SK-N-SH (cell line): ENCODE results near the gene ARL5C. TPM values are rescaled to one million over a fixed set of nuclear protein-coding genes. Genes with fewer than 3 reads are reported as not detected.

Experiments used
- CTCF ChIA-PET: fragments of 300-600, 350-600 bp; formaldehyde crosslinking; extraction: SDS; loops from one replicate; lab custom pipeline; 2021; lab: Yijun Ruan, JAX
- POLR2A ChIA-PET: fragments of 350-600 bp; sonication (Branson Sonifier 250); formaldehyde crosslinking; extraction: SDS; loops from one replicate; lab custom pipeline; 2020; ENCODE audit warnings: antibody characterized with exemption, inconsistent platforms; lab: Yijun Ruan, JAX
- DNase-seq: peaks from one replicate; pipeline ENCODE4 v3.0.0; 2012
- H2AFZ ChIP-seq: fragments of 200-600 bp; sonication (generic); 2 replicates; pipeline ENCODE4 v1.8.1; 2016; ENCODE audit warnings: antibody characterized with exemption, mild to moderate bottlenecking, low read depth
- H3F3A ChIP-seq: fragments of 200-600 bp; sonication (generic); replicated peaks from 2 replicates; pipeline ENCODE3; 2016; ENCODE audit warnings: antibody characterized with exemption, mild to moderate bottlenecking; ENCODE audit not compliant: insufficient read depth
- H3K27ac ChIP-seq, 2 experiments: fragments of 200-500 bp in 1 of 2; fragments of 200-600 bp in 1 of 2; sonication (Bioruptor generic) in 1 of 2; sonication (generic), shearing (Covaris generic) in 1 of 2; 2 replicates each; pipeline versions ENCODE4 v1.5.1 to v1.6.1; 2014 to 2016; ENCODE audit warnings: low read depth in 2 of 2, inconsistent platforms in 1 of 2, low read length in 1 of 2, mild to moderate bottlenecking in 1 of 2, mixed read lengths in 1 of 2
- H3K27me3 ChIP-seq: fragments of 200-600 bp; sonication (generic), shearing (Covaris generic); 2 replicates; pipeline ENCODE4 v1.6.1; 2016; ENCODE audit warnings: mixed run types; ENCODE audit not compliant: insufficient read depth
- H3K36me3 ChIP-seq, 2 experiments: fragments of 200-500 bp in 1 of 2; fragments of 200-600 bp in 1 of 2; sonication (Bioruptor generic) in 1 of 2; sonication (generic) in 1 of 2; replicated peaks in 1 of 2; 2 replicates each; pipeline versions ENCODE3 to v1.5.1; 2014 to 2016; ENCODE audit warnings: low read length in 1 of 2, mild to moderate bottlenecking in 1 of 2; ENCODE audit not compliant: insufficient read depth in 2 of 2, control insufficient read depth in 1 of 2
- H3K4me1 ChIP-seq, 2 experiments: fragments of 200-500 bp in 1 of 2; fragments of 200-600 bp in 1 of 2; sonication (Bioruptor generic) in 1 of 2; sonication (generic), shearing (Covaris generic) in 1 of 2; 2 replicates each; pipeline versions ENCODE4 v1.5.1 to v1.6.1; 2014 to 2016; ENCODE audit warnings: low read depth in 1 of 2, low read length in 1 of 2, mixed run types in 1 of 2; ENCODE audit not compliant: insufficient read depth in 2 of 2, control insufficient read depth in 1 of 2
- H3K4me2 ChIP-seq: fragments of 200-600 bp; sonication (generic), shearing (Covaris generic); 2 replicates; pipeline ENCODE4 v1.6.1; 2017; ENCODE audit warnings: mixed run types
- H3K4me3 ChIP-seq, 2 experiments: fragments of 200-500 bp in 1 of 2; fragments of 200-600 bp in 1 of 2; sonication (Bioruptor generic) in 1 of 2; sonication (generic), shearing (Covaris generic) in 1 of 2; 2 replicates each; pipeline versions ENCODE4 v1.5.1 to v1.8.1; 2014 to 2016; ENCODE audit warnings: low read depth in 2 of 2, inconsistent platforms in 1 of 2, low read length in 1 of 2, mild to moderate bottlenecking in 1 of 2, mixed read lengths in 1 of 2, moderate library complexity in 1 of 2
- H3K79me2 ChIP-seq: fragments of 200-600 bp; sonication (generic); 2 replicates; pipeline ENCODE4 v1.8.1; 2017; ENCODE audit warnings: mild to moderate bottlenecking; ENCODE audit not compliant: insufficient read depth
- H3K9ac ChIP-seq: fragments of 200-600 bp; sonication (generic); 2 replicates; pipeline ENCODE4 v1.6.1; 2017; ENCODE audit warnings: mixed run types
- H3K9me2 ChIP-seq: fragments of 200-600 bp; sonication (generic); 2 replicates; pipeline ENCODE4 v1.6.1; 2017; ENCODE audit warnings: mixed run types
- H3K9me3 ChIP-seq: fragments of 200-600 bp; sonication (generic); 2 replicates; pipeline ENCODE4 v1.6.1; 2017; ENCODE audit warnings: mixed run types, mild to moderate bottlenecking, moderate library complexity
- H4K20me1 ChIP-seq: fragments of 200-600 bp; sonication (generic); 2 replicates; pipeline ENCODE4 v1.6.1; 2017; ENCODE audit warnings: mild to moderate bottlenecking, mixed run types; ENCODE audit not compliant: insufficient read depth
- FOSL2 ChIP-seq: IDR thresholded peaks from 2 replicates; pipeline ENCODE4 v1.4.0; 2012; ENCODE audit warnings: low read depth, mild to moderate bottlenecking, moderate library complexity, borderline replicate concordance
- FOXJ3 ChIP-seq: sonication (generic); formaldehyde crosslinking; IDR thresholded peaks from 2 replicates; pipeline ENCODE4 v1.5.1; 2020; ENCODE audit warnings: mild to moderate bottlenecking, missing genetic modification reagents
- FOXM1 ChIP-seq: IDR thresholded peaks from 2 replicates; pipeline ENCODE4 v1.4.0; 2012; ENCODE audit warnings: low read depth, mild to moderate bottlenecking
- GABPA ChIP-seq: IDR thresholded peaks from 2 replicates; pipeline ENCODE4 v1.4.0; 2012; ENCODE audit warnings: low read depth, mild to moderate bottlenecking
- MEF2A ChIP-seq: IDR thresholded peaks from 2 replicates; pipeline ENCODE4 v1.4.0; 2012; ENCODE audit warnings: low read depth, borderline replicate concordance
- NFIC ChIP-seq: IDR thresholded peaks from 2 replicates; pipeline ENCODE4 v1.4.0; 2012; ENCODE audit warnings: borderline replicate concordance
- POLR2AphosphoS5 ChIP-seq: IDR thresholded peaks from 2 replicates; pipeline ENCODE4 v1.6.1; 2012; ENCODE audit warnings: low read depth, low read length
- RAD21 ChIP-seq: IDR thresholded peaks from 2 replicates; pipeline ENCODE4 v1.6.1; 2012; ENCODE audit warnings: mild to moderate bottlenecking, low read length
- RFX5 ChIP-seq: IDR thresholded peaks from 2 replicates; pipeline ENCODE4 v1.6.1; 2012; ENCODE audit warnings: mild to moderate bottlenecking, improper control_type of control experiment, low read length
- SIN3A ChIP-seq: IDR thresholded peaks from 2 replicates; pipeline ENCODE4 v1.6.1; 2012; ENCODE audit warnings: low read depth, mild to moderate bottlenecking, low read length, moderate library complexity, borderline replicate concordance
- TAF1 ChIP-seq: IDR thresholded peaks from 2 replicates; pipeline ENCODE4 v1.6.1; 2012; ENCODE audit warnings: low read depth, mild to moderate bottlenecking, low read length, moderate library complexity, borderline replicate concordance
- TCF12 ChIP-seq: IDR thresholded peaks from 2 replicates; pipeline ENCODE4 v1.4.0; 2012
- TEAD4 ChIP-seq: IDR thresholded peaks from 2 replicates; pipeline ENCODE4 v1.4.0; 2012; ENCODE audit warnings: mild to moderate bottlenecking, borderline replicate concordance; ENCODE audit not compliant: insufficient read depth
- YY1 ChIP-seq: IDR thresholded peaks from 2 replicates; pipeline ENCODE4 v1.4.0; 2012; ENCODE audit warnings: low read depth, mild to moderate bottlenecking
- WGBS: methylation state at CpG from one replicate; pipeline ENCODE4 v1.1.6; 2017; ENCODE audit warnings: low lambda C conversion rate; 5-methylcytosine and 5-hydroxymethylcytosine counted together
- polyA plus RNA-seq, 3 experiments: library from polyadenylated mRNA; depleted of rRNA; stranded (reverse); fragments of >200 nt; gene quantifications; 2 replicates each; pipeline ENCODE4 v1.2.3, GENCODE V29; 2012
- TF ChIP-seq, protein P1 (sequence below): IDR thresholded peaks from 2 replicates; pipeline ENCODE4 v1.4.0; 2012; ENCODE audit warnings: low read depth, borderline replicate concordance
- TF ChIP-seq, protein P2 (sequence below): IDR thresholded peaks from 2 replicates; pipeline ENCODE4 v1.4.0; 2012; ENCODE audit warnings: low read depth, borderline replicate concordance

ARL5C gene
- polyA plus RNA-seq, 1 of the 3 experiments (the other 2 are of a cell fraction) = not detected

DNA sequence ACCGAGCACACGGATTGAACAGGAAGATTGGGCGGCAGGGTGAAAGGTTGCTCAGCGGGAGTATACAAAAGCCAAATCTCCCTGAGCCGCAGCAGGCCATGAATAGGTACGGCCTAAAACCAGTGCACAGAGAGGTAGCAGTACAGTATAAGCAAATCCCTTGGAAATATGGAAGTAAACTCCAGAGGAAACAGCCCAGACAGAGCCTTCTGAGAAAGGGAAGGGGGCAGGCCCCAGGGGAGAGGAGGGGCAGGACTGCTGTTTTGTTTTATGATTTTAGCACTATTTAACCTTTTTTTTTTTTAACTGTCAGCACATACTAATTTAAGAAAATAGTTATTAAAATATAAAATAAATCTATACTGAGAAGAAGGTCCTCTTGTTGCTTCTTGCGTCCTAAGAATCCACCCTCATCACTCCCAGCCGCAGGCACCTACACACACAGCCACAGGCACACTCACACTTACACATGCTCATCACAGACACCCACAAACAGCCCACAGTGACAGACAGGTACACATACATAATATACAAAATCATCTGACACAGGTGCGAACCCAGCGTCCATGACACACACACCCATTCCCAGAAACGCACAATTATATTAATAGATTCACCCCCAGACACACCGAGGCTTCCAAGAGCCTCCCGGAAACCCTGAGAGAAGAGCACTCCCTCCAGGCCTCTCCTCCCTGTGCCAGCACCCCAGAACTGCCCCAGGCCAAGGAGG, 27.4 kb downstream of the ARL5C start:
- Histone ChIP-seq H3K9me2 (no peaks in the 10 kb centered on the region), H3K9ac (no peak overlapping the region), H3K4me2 (peak overlapping the region; percentile 28; the same call in 1 of the 2 replicates), H2AFZ (peak overlapping the region; percentile 63; the same call in 1 of the 2 replicates), H3K36me3 (no peaks in the 10 kb centered on the region), H4K20me1 (no peaks in the 10 kb centered on the region), H3K27me3 (no peaks in the 10 kb centered on the region), H3F3A (no peaks in the 10 kb centered on the region), H3K4me1 (peaks cover 0 to 12% of the 10 kb centered on the region in 2 experiments; a peak in 1 of 4 replicates), H3K4me3 (no peak overlapping the region), H3K27ac (0 out of 4 replicates have a peak overlapping the region, but pooled peaks of 1 of the 2 experiments have one; percentile 15), H3K9me3 (no peaks in the 10 kb centered on the region), H3K79me2 (no peaks in the 10 kb centered on the region)
- 89% methylated on average over 13 of the region's 13 CpGs for WGBS
- POLR2A ChIA-PET = no interaction called here
- CTCF ChIA-PET = interaction anchor here (1.2 kb wide), 1 partner anchor 15 kb away, joined by 6 read pairs; no protein-coding TSS in a partner anchor
- DNase-seq = no peak
- TF ChIP-seq POLR2AphosphoS5 (no peak), MEF2A (no peak), TCF12 (no peak), GABPA (no peak), RFX5 (no peak), FOXJ3 (CRISPR knock-in tag) (no peak), YY1 (no peak), FOXM1 (no peak), TAF1 (no peak), TEAD4 (no peak), NFIC (no peak), FOSL2 (no peak), SIN3A (no peak), RAD21 (no peak)
- TF ChIP-seq, protein P1, sequence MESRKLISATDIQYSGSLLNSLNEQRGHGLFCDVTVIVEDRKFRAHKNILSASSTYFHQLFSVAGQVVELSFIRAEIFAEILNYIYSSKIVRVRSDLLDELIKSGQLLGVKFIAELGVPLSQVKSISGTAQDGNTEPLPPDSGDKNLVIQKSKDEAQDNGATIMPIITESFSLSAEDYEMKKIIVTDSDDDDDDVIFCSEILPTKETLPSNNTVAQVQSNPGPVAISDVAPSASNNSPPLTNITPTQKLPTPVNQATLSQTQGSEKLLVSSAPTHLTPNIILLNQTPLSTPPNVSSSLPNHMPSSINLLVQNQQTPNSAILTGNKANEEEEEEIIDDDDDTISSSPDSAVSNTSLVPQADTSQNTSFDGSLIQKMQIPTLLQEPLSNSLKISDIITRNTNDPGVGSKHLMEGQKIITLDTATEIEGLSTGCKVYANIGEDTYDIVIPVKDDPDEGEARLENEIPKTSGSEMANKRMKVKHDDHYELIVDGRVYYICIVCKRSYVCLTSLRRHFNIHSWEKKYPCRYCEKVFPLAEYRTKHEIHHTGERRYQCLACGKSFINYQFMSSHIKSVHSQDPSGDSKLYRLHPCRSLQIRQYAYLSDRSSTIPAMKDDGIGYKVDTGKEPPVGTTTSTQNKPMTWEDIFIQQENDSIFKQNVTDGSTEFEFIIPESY = no peak
- TF ChIP-seq, protein P2, sequence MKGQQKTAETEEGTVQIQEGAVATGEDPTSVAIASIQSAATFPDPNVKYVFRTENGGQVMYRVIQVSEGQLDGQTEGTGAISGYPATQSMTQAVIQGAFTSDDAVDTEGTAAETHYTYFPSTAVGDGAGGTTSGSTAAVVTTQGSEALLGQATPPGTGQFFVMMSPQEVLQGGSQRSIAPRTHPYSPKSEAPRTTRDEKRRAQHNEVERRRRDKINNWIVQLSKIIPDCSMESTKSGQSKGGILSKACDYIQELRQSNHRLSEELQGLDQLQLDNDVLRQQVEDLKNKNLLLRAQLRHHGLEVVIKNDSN = no peak
